Stimulated activated CD4-positive, alpha-beta T cell treated with anti-CD3 and anti-CD28 coated beads, Interleukin-4, amount 100 ng/mL, for 4 hours (primary cell): ENCODE data around the gene CEACAM18.
"Not testable (repeated sequence)": the region's sequence is repeated elsewhere in the genome, so short reads cannot be mapped to it uniquely, and the experiment has no call there.

Experiments
- DNase-seq, 2 experiments: peaks; one replicate each; pipeline ENCODE4 v3.0.0-alpha.2; 2020

The CEACAM18 gene

DNA sequence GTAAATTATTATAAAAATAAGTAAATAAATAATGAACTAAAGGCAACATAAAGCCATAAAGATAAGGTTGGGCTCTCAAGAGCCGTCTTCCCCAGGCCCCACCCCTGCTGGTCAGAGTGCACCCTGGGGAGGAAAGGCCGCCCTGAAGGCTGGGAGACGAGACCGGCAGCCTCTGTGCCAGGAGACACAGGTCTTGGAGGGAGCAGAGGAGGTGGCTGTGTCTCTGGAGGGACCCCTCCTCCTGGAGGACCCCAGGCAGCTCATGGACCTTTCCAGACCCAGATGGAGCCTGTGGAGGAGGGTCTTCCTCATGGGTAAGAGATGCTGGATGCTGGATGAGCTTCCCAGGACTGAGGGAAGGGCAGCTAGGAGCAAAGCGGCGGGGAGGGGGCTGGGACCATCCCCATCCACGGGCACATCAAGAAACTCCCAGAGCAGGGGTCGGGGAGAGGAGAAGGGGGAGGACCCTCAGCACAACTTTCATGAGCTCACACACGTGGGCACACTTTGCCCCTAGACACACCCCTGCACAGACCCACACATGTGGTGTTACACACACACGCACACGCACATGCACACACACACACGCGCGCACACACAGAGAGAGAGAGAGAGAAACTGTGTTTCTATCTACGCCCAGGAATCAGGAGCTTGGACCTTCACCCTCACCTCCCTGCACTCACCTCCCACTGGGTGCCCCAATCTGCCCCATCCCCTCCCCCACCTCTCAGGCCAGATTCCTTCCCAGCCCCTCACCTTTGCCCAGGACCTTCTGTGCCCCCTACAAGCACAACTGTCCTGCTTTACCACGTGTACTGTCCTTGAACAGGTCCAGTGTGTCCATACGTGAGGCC lies at the start of gene CEACAM18:
CEACAM18 (plus strand) TSS at position 159 of the 854 bp plus-strand sequence.
- DNase-seq = no peak

DNA sequence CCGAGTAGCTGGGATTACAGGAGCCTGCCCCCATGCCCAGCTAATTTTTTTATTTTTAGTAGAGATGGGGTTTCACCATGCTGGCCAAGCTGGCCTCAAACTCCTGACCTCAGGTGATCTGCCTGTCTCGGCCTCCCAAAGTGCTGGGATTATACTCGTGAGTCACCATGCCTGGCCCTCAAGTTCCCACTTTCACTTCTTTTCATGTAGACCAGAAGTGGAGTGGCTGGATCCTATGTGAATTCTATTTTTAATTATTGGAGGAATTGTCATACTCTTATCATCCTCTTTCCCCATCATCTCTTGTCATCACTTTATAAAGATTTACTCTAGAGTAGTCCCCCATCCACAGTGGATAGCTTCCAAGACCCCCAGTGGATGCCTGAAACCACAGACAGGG lies 48.1 kb upstream of the CEACAM18 start:
- no peak for DNase-seq

DNA sequence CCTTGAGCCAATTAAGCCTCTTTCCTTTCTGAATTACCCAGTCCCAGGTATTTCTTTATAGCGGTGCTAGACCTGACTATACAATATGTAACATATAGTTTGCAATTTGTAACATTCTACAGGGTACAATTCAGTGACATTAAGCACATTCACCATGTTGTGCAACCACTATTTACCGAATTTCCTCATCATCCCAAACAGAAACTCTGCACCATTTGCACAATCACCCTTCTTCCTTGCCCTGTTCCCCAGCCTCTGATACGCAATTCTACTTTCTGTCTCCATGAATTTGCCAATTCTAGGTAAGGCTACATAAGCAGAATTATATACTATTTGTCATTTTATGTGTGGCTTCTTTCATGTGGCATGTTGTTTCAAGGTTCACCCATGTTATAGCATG lies 47.2 kb upstream of the CEACAM18 start:
- no peak for DNase-seq

DNA sequence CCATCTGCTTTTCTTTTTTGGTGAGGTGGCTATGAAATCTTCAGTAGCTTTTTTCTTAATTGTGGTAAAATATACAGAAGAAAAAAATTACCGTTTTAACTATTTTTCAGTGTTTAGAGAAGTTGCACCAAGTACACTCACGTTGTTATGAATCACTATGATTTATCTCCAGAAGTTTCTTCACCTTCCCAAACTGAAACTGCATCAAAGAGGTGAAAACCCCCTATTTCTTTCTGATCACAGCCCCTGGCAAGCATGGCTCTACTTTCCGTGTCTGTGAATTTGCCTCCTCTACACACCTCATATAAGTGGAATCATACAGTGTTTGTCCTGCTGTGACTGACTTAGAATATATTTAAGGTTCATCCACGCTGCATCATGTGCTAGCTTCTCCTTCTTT lies 45.3 kb upstream of the CEACAM18 start:
- DNase-seq = no peak

DNA sequence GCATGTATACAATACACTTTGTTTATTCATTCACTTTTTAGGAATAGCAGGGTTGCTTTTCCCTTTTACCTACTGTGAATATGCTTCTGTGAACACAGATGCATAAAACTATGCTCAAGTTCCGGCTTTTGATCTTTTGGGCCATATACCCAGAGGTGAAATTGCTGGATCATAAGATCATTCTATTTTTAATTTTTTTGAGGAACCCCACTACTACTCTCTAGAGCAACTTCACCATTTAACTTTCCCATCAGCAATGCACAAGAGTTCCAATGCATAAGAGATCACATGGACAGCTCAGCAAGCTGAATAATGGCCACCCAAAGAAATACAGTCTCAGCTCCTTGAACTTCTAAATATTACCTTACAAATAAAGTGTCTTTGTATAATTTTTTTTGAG lies 43.9 kb upstream of the CEACAM18 start:
- DNase-seq = no peak

DNA sequence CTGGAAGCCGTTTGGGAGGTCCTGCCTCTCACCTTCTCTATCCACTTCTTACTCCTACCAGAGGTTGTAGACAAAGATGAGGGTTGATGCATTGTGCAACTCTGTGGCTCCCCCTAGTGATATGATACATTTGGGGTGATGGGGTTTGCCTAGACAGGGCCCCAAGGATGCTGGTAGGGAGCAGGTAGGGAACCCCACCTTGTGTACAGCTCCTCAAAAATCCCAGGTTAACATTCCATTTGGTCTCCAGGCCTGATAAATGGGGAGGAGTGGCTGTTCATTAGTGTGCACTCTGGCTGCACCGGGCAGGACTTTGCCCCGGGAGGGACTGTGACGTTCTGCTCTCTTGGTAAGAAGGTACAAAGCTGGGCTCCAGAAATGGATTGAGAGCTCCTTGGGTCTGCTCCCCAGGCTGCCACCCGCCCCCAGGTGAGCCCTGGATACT lies 39.3 kb upstream of the CEACAM18 start:
- DNase-seq = peak in 1 of 2 experiments; percentile 25

DNA sequence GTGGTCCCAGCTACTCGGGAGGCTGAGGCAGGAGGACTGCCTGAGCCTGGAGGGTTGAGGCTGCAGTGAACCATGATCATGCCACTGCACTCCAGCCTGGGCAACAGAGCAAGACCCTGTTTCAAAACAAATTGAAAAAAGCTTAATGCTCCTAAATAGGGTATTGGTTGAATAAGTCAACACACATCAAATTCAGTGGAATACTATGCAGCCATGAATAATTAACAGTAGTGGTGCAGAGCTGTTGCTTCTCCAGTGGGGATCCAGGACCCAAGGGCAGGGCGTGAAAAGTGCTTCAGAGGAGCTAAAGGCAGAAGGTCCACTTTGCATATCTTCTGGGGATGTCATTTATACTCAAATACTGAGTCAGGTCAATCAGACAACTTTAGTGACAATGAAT lies 38.3 kb upstream of the CEACAM18 start:
- DNase-seq = no peak

DNA sequence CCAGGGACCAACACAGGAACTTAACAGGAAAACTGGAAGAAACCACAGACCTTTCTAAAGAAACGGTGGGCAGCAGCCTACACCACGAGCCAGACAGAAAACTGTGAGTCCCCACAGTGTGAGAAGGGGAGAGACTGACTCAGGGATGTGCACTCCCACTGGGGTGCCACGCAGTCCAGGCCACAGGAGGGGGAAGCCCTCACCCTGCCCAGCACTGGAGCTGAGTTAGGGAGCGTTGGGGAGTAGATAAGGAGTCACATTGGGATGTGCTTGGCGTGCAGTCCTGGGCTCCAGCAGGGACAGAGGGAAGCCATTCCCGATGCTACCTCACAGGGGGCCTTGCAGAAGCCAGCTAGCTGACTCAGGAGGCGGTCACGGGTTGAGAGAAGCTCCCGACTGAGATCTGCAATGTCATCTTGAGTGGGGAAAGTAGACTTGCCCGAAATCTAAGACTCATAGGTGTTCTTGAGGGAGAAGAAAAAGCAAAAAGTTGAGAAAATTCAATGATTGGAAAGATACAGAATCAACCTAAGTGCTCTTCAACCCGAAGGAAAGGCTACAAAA lies 37.4 kb upstream of the CEACAM18 start:
- DNase-seq = peak; percentile 47 to 81

DNA sequence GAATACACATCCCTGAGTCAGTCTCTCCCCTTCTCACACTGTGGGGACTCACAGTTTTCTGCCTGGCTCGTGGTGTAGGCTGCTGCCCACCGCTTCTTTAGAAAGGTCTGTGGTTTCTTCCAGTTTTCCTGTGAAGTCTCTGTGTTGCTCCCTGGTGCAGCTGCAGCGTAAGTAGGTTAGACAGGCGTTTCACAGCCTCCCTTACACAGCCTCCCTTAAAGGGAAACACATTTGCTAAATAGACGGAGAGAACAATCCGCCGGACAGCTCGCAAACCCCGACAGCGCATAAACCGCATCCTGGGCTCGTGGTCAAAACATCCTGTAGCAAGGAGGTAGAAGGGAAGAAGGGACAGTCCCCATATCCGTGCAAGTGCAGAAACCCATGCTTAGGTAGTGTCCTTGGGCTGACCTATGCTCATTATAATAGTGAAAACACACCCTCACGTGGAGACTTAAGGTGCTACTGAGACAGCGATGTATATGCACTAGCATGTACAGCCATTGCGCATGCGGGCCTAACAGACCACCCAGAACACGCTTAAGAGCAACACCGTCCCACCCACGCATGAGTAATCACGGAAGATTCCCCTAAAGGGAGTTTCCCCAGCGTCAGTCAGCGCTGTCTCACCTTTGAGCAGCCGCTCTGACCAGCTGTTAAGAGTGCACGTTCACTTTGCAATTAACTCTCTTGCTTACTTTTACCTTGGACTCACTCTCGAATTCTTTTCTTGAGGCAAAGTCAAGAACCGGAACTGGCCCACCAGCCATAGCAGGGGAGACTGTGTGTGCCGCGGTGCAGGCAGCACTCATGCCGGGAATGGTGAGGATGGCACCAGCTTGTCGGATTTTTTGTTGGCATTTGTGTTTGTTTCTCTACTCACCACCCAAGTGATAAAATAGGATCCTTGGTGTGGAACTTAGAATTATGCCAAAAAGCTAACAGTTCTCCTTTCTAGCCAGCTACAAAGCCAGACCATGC lies 36.6 kb upstream of the CEACAM18 start:
- peak; percentile 72 to 95 for DNase-seq

DNA sequence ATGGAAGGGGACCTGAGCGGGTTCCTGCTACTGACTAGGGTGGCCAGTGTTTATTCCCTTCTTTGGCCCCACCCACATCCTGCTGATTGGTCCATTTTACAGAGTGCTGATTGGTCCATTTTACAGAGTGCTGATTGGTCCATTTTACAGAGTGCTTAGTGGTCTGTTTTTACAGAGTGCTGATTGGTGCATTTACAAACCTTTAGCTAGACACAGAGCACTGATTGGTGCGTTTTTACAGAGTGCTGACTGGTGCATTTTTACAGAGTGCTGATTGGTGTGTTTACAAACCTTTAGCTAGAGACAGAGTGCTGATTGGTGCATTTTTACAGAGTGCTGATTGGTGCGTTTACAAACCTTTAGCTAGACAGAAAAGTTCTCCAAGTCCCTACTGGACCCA lies 30.8 kb upstream of the CEACAM18 start:
- DNase-seq = not testable (repeated sequence)

DNA sequence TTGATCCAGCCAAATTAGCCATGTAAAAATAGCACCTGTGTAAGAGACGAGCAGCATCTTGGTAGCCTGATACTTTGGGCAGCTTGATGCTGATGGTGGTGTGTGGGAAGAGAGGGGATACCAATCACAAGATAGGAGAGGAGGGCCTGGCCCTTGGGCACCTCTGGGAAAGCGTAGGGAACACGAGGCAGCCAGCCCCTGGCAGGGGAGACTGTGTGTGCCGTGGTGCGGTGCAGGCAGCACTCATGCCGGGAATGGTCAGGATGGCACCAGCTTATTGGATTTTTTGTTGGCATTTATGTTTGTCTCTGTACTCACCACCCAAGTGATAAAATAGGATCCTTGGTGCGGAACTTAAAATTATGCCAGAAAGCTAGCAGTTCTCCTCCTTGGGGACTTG lies 30.3 kb upstream of the CEACAM18 start:
- no peak for DNase-seq

DNA sequence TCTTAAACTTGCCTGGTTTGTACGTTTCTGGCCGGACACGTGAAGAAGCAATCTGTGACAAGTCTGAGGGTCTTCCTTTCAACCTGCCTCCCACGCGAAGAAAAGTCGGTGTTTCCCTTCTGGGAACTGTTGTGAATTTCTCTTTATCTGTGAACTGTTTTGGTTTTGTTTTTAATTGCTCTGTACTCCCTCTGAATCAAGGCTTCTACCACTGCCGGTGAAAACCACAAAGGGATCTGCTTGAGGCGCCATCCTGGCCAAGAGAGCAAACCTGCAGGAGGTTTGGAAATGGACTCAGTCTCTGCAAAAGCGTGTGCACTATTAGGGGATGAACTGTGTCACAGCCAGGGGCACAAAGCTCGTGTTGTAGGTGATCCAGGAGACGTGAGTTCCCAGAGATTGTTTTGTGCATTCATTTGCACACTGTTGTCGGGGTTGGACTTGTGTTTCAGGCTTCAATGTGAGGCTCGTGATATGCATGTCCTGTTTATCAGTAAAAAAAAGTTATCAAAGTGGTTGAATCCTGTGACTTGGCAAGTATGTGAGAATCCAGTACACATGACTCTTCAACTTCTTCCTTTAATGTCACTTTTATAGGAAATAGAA lies 29.8 kb upstream of the CEACAM18 start:
- DNase-seq = peak; percentile 44 to 67

DNA sequence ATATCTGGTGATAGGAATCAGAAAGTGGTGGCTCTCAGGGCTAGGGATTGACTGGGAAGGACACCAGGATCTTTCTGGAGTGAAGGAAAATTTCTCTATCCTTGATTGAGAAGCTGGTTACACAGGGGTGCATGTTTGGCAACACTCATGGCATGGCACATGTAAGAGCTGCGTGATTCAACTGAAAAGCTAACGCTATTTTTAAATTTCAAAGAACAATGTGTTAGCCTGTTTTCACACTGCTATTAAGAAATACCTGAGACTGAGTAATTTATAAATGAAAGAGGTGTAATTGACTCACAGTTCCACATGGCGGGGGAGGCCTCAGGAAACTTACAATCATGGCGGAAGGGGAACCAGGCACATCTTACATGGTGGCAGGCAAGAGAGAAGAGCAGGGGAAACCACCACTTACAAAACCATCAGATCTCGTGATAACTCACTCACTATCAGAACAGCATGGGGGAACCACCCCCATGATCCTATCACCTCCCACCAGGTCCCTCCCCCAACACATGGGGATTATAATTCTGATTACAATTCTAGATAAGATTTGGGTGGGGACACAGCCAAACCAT lies 27.5 kb upstream of the CEACAM18 start:
- DNase-seq = peak; percentile 37 to 71

DNA sequence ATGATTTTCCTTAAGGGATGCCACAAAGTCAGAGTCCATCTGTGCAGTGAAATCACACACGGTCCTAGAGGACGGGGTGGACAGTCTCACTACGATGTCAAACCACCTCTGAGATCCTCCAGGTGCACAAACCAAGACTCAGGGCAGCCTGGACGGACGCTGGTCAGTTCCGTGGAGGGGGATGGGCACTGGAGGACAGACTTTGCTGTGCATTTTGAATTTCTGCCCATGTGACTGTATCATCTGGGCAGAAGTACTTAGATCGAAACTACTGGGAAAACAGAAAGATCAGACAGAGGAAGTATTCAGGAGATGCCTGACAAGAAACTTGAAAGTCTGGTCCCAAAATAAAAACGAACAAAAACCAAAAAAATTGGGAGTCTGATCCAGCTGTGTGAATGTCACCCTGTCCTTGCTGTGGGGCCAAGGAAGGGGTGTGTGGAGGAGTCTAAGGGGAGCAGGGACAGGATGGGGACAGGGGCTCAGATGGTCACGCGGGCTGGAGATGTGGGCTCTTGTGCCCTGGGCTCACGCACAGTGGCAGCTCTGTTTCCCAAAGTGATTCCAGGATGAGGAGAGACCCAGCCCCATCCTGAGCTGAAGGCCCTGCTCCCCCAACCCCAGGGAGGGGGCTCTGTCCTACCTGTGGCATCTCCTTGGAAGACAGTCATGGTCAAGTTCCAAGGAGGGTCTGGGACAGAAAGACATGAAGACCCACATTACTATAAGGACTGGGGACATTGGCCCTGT lies 21.6 kb upstream of the CEACAM18 start:
- no peak for DNase-seq

DNA sequence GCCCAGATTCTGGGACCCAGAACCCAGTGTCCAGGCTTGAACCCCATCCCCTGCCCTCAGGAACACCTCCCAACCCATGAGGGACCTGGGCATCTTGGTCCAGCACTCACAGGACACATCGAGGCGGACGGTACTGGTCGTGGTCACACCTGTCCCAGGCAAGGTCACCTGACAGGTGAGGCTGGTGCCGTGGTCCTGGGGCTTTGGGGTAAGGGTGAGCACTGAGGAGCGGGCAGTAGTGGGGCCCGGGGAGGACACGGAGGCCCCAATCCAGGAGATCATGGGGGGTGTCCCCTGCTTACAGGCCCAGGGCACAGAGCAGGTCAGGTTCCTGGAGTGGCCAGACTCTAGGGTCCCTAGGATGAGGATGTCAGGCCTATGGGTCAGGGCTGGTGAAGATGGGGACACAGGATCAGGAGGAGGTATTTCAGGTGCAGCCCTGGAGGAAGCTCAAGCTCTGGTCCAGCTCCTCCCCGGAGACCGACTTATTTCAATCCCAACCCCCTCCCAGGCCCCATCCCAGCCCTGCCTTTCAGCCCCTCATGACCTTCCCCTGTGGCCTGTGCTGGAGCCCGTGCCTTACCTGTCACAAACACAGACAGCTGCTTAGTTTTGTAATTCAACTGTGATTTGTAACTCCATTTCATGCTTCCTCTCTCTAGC lies 20.9 kb upstream of the CEACAM18 start:
- no peak for DNase-seq

DNA sequence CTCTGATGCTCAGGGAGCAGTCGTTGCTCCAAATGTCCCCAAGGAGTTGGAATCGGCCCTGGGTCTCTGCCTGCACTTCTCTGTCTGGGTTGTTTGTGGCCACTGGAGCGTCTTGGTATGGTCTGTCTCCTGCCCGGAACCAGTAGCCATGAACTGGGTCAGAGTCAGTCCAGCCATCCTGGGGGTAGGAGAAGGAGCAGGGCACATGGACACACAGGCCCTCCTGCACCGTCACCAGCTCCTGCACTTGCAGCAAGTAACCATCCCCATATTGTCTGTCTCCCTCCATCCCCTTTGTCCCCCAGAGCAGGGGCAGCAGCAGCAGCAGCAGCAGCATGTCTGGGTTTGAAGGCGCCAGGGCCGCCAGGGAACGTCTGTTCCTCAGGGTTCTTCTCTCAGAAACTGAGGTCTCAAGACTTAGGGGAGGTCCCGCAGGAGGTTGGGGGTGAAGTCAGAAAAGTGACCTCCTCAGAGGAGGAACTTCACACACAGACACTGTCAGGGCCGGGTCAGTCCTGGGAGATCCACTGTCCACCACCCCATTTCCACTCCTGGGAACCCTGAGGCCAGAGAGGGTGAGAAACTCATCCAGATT lies 20.2 kb upstream of the CEACAM18 start, which contains the start of gene SIGLEC8:
SIGLEC8 (minus strand) TSS at position 404 of the 595 bp plus-strand sequence; CDS start at position 337, 67 bp downstream.
- no peak for DNase-seq

DNA sequence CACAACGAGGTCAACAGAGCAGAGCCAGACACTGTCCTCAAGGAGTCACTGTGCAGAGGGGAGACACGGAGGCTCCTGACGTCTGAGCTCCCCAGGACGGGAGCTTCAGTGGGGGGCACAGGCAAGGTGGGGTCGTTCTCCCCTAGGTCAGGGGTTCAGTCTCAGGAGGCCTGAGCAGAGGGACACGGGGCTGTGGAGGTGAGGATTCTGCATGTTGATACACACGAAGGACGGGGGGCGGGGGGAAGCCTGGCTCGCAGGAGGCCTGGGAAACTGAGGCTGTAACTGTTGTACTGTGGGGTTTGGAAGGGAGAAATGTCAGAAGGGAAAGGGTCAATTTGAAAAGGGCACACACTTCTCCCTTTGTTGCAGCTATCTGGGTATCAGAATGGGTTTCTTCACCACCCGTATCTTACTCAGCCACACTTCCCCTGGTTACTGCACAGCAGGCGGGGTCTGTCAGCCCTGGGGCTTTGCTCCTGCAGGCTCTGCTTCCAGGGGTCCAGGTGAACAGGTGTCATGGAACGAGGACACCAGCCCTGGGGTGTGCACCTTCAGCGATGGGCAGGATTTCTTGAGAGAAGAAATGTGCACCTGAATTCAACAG lies 19.3 kb upstream of the CEACAM18 start:
- no peak for DNase-seq

DNA sequence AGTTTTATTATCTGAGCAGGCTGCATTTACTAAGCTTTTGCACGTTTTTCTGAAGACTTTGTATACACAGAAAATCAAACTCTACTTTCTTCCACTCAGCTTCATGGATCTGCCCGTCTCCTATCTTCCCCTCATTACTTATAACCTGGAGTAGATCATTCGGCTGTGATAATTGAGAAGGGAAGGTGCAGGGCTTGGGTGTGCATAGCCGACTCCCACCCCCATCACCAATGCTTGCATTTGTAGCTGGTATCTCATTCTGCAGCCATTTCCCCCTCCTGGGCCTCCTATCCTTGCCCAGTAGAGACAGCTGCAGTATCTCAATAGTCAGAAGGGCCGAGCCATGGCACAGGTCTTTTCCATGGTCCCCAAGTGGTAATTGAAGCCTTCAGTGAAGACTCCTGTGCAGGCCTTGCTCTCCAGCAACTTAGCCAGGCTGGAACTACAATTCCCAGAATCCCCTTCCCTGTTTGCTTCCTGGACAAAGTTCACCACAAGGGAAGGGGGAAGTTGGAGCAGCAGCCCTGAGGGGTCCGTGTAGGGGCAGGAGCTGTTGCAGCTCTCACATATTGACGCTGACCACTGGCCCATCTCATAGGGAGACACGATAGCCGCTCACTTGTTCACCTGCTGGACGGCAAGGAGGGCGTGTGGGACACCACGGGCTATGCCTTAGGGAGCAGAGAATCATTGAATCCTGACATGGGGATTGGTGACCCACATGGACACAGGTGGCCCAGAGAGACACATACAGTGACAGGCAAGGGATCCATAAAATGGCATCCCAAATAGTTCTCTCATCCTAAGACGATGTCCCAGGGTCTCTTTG lies 18.0 kb upstream of the CEACAM18 start:
- no peak for DNase-seq

DNA sequence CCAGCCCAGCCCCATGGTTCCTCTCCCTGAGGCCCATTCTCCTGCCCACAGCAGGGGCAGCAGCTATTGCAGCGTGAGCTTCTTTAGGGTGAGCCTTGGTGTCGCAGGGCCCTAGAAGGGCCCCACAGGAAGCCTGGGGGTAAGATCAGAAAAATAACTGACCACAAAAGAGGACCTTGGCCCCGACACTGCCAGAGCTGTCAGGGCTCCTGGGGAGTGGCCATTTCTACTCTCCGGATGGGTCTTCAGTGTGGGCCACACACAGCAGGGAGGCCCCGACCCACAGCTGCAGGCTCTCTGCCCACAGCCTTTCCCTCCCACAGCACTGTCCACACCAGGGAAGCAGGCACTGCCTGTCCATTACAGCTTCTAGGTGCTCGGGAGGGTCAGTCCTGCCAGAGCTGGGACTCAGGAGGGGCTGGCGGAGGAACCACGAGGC lies 16.6 kb upstream of the CEACAM18 start:
- DNase-seq = no peak
